Neuronal stem cell (in vitro differentiated cells): ENCODE results near the gene ADAM30. TPM values are rescaled to one million over a fixed set of nuclear protein-coding genes. Genes with fewer than 3 reads are reported as not detected.

Source experiments
- DNase-seq: peaks from one replicate; pipeline ENCODE4 v3.0.0-alpha.2; 2013; ENCODE audit warnings: low spot score
- H2AFZ ChIP-seq: one replicate; pipeline ENCODE4 v1.6.1; 2013; ENCODE audit warnings: mild to moderate bottlenecking, low read length, inconsistent platforms
- H2AK5ac ChIP-seq: 2 replicates; pipeline ENCODE4 v1.6.1; 2013; ENCODE audit warnings: low read depth, mild to moderate bottlenecking, inconsistent platforms, low read length, moderate library complexity, mixed read lengths
- H2BK120ac ChIP-seq: 2 replicates; pipeline ENCODE4 v1.6.1; 2013; ENCODE audit warnings: low read depth, mild to moderate bottlenecking, inconsistent platforms, low read length, moderate library complexity, mixed read lengths
- H2BK12ac ChIP-seq: one replicate; pipeline ENCODE4 v1.6.1; 2013; ENCODE audit warnings: low read length, inconsistent platforms
- H2BK15ac ChIP-seq: 2 replicates; pipeline ENCODE4 v1.6.1; 2013; ENCODE audit warnings: mild to moderate bottlenecking, low read length, inconsistent platforms, mixed read lengths
- H2BK5ac ChIP-seq: one replicate; pipeline ENCODE4 v1.6.1; 2013; ENCODE audit warnings: inconsistent platforms, mild to moderate bottlenecking, low read length, moderate library complexity
- H3K14ac ChIP-seq: one replicate; pipeline ENCODE4 v1.6.1; 2013; ENCODE audit warnings: low read length, inconsistent platforms
- H3K18ac ChIP-seq: 2 replicates; pipeline ENCODE4 v1.6.1; 2013; ENCODE audit warnings: low read length, inconsistent platforms
- H3K23ac ChIP-seq: 2 replicates; pipeline ENCODE4 v1.6.1; 2013; ENCODE audit warnings: low read depth, mild to moderate bottlenecking, mixed read lengths, low read length, inconsistent platforms; ENCODE audit not compliant: poor library complexity
- H3K27ac ChIP-seq: replicated peaks from 3 replicates; pipeline ENCODE4 v1.5.1; 2013; ENCODE audit warnings: low read length, inconsistent platforms
- H3K27me3 ChIP-seq, 3 experiments: 2 replicates each; pipeline ENCODE4 v1.6.1; 2013; ENCODE audit warnings: low read length in 3 of 3, mild to moderate bottlenecking in 2 of 3, inconsistent platforms in 1 of 3, low read depth in 1 of 3, mixed read lengths in 1 of 3, moderate library complexity in 1 of 3; ENCODE audit not compliant: control insufficient read depth in 3 of 3, insufficient read depth in 3 of 3
- H3K36me3 ChIP-seq, 2 donors: replicated peaks in 1 of 2; 2 replicates each; pipeline ENCODE4 v1.6.1; 2013; ENCODE audit warnings: low read length in 2 of 2; ENCODE audit not compliant: control insufficient read depth in 2 of 2, insufficient read depth in 2 of 2
- H3K4ac ChIP-seq: 2 replicates; pipeline ENCODE4 v1.6.1; 2013; ENCODE audit warnings: inconsistent platforms, mild to moderate bottlenecking, low read length, moderate library complexity
- H3K4me1 ChIP-seq, 2 donors: 1 replicate in 1 of 2; 2 replicates in 1 of 2; pipeline ENCODE4 v1.6.1; 2013; ENCODE audit warnings: low read length in 2 of 2, low read depth in 1 of 2; ENCODE audit not compliant: control insufficient read depth in 2 of 2, insufficient read depth in 1 of 2
- H3K4me2 ChIP-seq: one replicate; pipeline ENCODE4 v1.6.1; 2013; ENCODE audit warnings: mild to moderate bottlenecking, low read length, inconsistent platforms; ENCODE audit not compliant: insufficient read depth, poor library complexity, severe bottlenecking
- H3K4me3 ChIP-seq, 2 donors: 2 replicates each; pipeline ENCODE4 v1.5.1; 2013; ENCODE audit warnings: low read length in 2 of 2, mild to moderate bottlenecking in 2 of 2, inconsistent platforms in 1 of 2, moderate library complexity in 1 of 2
- H3K79me1 ChIP-seq: one replicate; pipeline ENCODE4 v1.6.1; 2013; ENCODE audit warnings: low read depth, mild to moderate bottlenecking, inconsistent platforms, low read length, moderate library complexity
- H3K9ac ChIP-seq: one replicate; pipeline ENCODE4 v1.6.1; 2013; ENCODE audit warnings: mild to moderate bottlenecking, low read depth, low read length, inconsistent platforms; ENCODE audit not compliant: poor library complexity
- H3K9me3 ChIP-seq, 2 donors: replicated peaks in 1 of 2; 2 replicates each; pipeline versions ENCODE3 to v1.6.1; 2013; ENCODE audit warnings: low read length in 2 of 2, mild to moderate bottlenecking in 2 of 2, inconsistent platforms in 1 of 2, low read depth in 1 of 2, mixed read lengths in 1 of 2, moderate library complexity in 1 of 2; ENCODE audit not compliant: control insufficient read depth in 2 of 2, insufficient read depth in 1 of 2
- H4K8ac ChIP-seq: one replicate; pipeline ENCODE4 v1.6.1; 2013; ENCODE audit warnings: low read depth, mild to moderate bottlenecking, inconsistent platforms, low read length, moderate library complexity
- H4K91ac ChIP-seq: one replicate; pipeline ENCODE4 v1.6.1; 2013; ENCODE audit warnings: low read length, low read depth, mild to moderate bottlenecking, inconsistent platforms; ENCODE audit not compliant: poor library complexity
- WGBS, 2 donors: extraction: QIAGEN DNeasy Blood & Tissue Kit; methylation state at CpG; one replicate each; pipeline ENCODE4 v1.1.7; 2013; ENCODE audit warnings: missing lambda C conversion rate in 2 of 2, mixed read lengths in 1 of 2; ENCODE audit not compliant: insufficient read length in 2 of 2, insufficient replicate concordance in 1 of 2; ENCODE audit errors: extremely low coverage in 2 of 2; 5-methylcytosine and 5-hydroxymethylcytosine counted together
- polyA plus RNA-seq, 2 experiments: library from polyadenylated mRNA; stranded (reverse); fragments of 200-250 nt; gene quantifications; one replicate each; pipeline ENCODE4 v1.2.3, GENCODE V29; 2013

The ADAM30 gene
- not detected for polyA plus RNA-seq (2013, experiment 1 of 2)
- not detected for polyA plus RNA-seq (2013, experiment 2 of 2)

DNA sequence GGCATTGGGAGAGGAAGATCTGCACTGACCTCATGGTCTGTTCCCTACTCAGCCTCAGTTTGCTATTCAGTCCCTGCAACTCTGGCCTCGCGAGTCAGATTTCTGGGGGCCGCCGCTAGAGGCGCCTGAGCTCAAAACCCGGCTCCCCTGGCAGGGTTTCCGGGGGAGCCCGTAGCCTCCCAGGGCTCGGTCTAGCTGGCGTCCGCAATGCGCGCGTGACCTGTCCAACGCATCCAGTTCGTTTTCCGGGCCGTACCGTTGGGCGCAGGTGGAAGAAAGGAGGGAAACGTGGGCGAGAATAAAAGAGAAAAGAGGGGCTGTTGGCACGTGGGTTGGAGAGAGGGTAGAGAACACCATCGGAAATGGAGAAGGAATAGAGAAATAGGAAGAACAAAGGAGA, at the start of gene ADAM30:
ADAM30 (minus strand) TSS at position 213 of the 400 bp plus-strand sequence; CDS start at position 34, 179 bp downstream.
- no peaks in the 10 kb centered on the region for H3K9me3 ChIP-seq
- no peaks in the 10 kb centered on the region for H3K79me1 ChIP-seq
- H3K27me3 ChIP-seq: no peaks in the 10 kb centered on the region
- H2BK12ac ChIP-seq: no peak within 1 kb of the TSS
- no peak within 1 kb of the TSS for H3K18ac ChIP-seq
- no peak within 1 kb of the TSS for H3K14ac ChIP-seq
- no peak within 1 kb of the TSS for H3K9ac ChIP-seq
- WGBS, 2 donors: 100% methylated on average over 3 of the region's 24 CpGs; no CpG with 5 or more reads in 1 of the 2 donors
- H2BK120ac ChIP-seq: no peak within 1 kb of the TSS
- no peak within 1 kb of the TSS for H4K8ac ChIP-seq
- no peak within 1 kb of the TSS for H3K23ac ChIP-seq
- H3K27ac ChIP-seq: no peak within 1 kb of the TSS
- H2AFZ ChIP-seq: no peak within 1 kb of the TSS
- H3K4me1 ChIP-seq: no peaks in the 10 kb centered on the region
- no peak within 1 kb of the TSS for H2AK5ac ChIP-seq
- H3K36me3 ChIP-seq: no peaks in the 10 kb centered on the region
- H2BK5ac ChIP-seq: no peak within 1 kb of the TSS
- no peak within 1 kb of the TSS for H3K4ac ChIP-seq
- DNase-seq: no peak
- H2BK15ac ChIP-seq: no peak within 1 kb of the TSS
- H3K4me3 ChIP-seq: no peak within 1 kb of the TSS
- no peak within 1 kb of the TSS for H3K4me2 ChIP-seq
- no peak within 1 kb of the TSS for H4K91ac ChIP-seq

DNA sequence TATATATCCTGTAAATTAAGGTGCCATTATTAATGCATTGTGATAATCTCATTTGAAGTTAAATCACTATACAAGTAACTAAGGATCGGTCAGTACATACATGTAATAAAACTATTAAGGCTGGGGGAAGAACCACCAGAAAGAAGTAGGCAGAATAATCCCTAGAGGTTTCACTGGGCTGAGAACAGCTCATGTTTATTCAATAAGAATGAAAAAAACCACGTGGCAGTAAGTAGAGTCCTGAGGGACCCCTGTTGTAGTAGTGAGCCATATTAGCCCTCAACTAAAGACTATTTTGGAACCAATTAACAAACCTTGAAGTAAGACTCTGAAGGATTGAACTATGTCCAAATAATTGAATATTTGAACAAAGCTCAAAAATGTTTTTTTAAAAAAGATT, 46.9 kb upstream of the ADAM30 start:
- Histone ChIP-seq H3K18ac (no peak overlapping the region), H2BK120ac (no peak overlapping the region), H3K23ac (no peak overlapping the region), H3K4me2 (no peak overlapping the region), H3K9ac (no peak overlapping the region), H3K4me3 (no peak overlapping the region), H2BK5ac (no peak overlapping the region), H2AK5ac (no peak overlapping the region), H3K4ac (no peak overlapping the region), H2BK15ac (no peak overlapping the region), H3K9me3 (no peaks in the 10 kb centered on the region), H3K27ac (no peak overlapping the region), H4K91ac (no peak overlapping the region), H4K8ac (no peak overlapping the region), H2AFZ (no peak overlapping the region), H3K4me1 (no peaks in the 10 kb centered on the region), H3K79me1 (no peaks in the 10 kb centered on the region), H3K36me3 (peaks cover 8 to 34% of the 10 kb centered on the region in 2 donors), H3K27me3 (no peaks in the 10 kb centered on the region), H2BK12ac (no peak overlapping the region), H3K14ac (no peak overlapping the region)
- WGBS, 2 donors: no CpG with 5 or more reads among the region's 2 CpGs
- no peak for DNase-seq

DNA sequence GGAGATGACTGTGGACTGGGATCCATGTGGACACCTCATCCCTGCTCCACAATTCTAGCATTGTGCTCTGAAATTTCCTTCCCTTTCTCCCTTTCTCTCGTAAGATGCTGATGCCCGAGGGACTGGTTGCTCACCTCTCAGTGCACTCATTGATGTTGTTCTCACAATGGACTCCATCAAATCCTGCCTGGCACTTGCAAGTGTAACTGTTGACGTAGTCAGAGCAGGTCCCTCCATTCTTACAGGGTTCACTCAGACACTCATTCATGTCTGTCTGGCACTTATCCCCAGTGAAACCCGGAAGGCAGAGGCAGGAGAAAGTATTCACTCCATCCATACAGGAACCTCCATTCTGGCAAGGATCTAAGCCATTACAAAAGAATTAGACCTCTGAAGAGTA, 45.1 kb upstream of the ADAM30 start:
- Histone ChIP-seq H3K9me3 (no peaks in the 10 kb centered on the region), H3K36me3 (peaks cover 11 to 47% of the 10 kb centered on the region in 2 donors), H3K14ac (no peak overlapping the region), H2BK120ac (no peak overlapping the region), H3K23ac (no peak overlapping the region), H3K4ac (no peak overlapping the region), H3K4me3 (no peak overlapping the region), H2BK5ac (no peak overlapping the region), H3K9ac (no peak overlapping the region), H4K91ac (no peak overlapping the region), H2AK5ac (no peak overlapping the region), H4K8ac (no peak overlapping the region), H2BK15ac (no peak overlapping the region), H2AFZ (no peak overlapping the region), H3K4me1 (no peaks in the 10 kb centered on the region), H3K79me1 (no peaks in the 10 kb centered on the region), H3K27ac (no peak overlapping the region), H2BK12ac (no peak overlapping the region), H3K27me3 (no peaks in the 10 kb centered on the region), H3K4me2 (no peak overlapping the region), H3K18ac (no peak overlapping the region)
- WGBS, 2 donors: no CpG with 5 or more reads among the region's 4 CpGs
- DNase-seq: no peak

DNA sequence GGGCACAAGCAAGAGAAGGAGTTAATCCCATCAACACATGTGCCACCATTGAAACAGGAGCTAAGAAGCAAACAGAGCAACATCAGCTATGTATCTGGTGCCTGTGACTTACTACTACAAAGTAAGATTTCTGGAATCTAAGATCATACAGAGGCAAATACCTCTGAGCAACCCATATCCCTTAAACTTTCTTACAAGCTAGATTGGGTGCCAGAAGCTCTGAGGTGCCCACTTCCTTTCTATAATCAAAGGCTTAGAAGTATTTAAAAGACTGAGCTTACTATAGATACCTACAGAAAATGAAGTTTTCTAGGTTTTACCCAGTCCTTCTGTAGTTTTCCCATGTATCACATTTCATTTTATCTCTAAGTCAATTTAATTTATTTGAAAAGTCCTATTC, 44.4 kb upstream of the ADAM30 start:
- H3K36me3 ChIP-seq: peaks cover 16 to 54% of the 10 kb centered on the region in 2 donors
- H3K79me1 ChIP-seq: no peaks in the 10 kb centered on the region
- H3K9ac ChIP-seq: no peak overlapping the region
- H4K8ac ChIP-seq: no peak overlapping the region
- no peak for DNase-seq
- no peak overlapping the region for H3K4me3 ChIP-seq
- H4K91ac ChIP-seq: no peak overlapping the region
- H3K4ac ChIP-seq: no peak overlapping the region
- no peak overlapping the region for H2BK120ac ChIP-seq
- H2BK12ac ChIP-seq: no peak overlapping the region
- H3K18ac ChIP-seq: no peak overlapping the region
- H3K4me2 ChIP-seq: no peak overlapping the region
- no peak overlapping the region for H2AK5ac ChIP-seq
- no peaks in the 10 kb centered on the region for H3K9me3 ChIP-seq
- H3K23ac ChIP-seq: no peak overlapping the region
- H2BK5ac ChIP-seq: no peak overlapping the region
- no peaks in the 10 kb centered on the region for H3K27me3 ChIP-seq
- H3K4me1 ChIP-seq: no peaks in the 10 kb centered on the region
- no peak overlapping the region for H2BK15ac ChIP-seq
- no peak overlapping the region for H3K27ac ChIP-seq
- H3K14ac ChIP-seq: no peak overlapping the region
- H2AFZ ChIP-seq: no peak overlapping the region
